Measurements from ENCODE around the gene DCDC1. TPM values are rescaled to one million over a fixed set of nuclear protein-coding genes. Genes with fewer than 3 reads are reported as not detected.
"Not testable (repeated sequence)": the region's sequence is repeated elsewhere in the genome, so short reads cannot be mapped to it uniquely, and the experiment has no call there.

The DCDC1 gene
- polyA plus RNA-seq, 6 donors from 2014 or later, result not detected

DNA sequence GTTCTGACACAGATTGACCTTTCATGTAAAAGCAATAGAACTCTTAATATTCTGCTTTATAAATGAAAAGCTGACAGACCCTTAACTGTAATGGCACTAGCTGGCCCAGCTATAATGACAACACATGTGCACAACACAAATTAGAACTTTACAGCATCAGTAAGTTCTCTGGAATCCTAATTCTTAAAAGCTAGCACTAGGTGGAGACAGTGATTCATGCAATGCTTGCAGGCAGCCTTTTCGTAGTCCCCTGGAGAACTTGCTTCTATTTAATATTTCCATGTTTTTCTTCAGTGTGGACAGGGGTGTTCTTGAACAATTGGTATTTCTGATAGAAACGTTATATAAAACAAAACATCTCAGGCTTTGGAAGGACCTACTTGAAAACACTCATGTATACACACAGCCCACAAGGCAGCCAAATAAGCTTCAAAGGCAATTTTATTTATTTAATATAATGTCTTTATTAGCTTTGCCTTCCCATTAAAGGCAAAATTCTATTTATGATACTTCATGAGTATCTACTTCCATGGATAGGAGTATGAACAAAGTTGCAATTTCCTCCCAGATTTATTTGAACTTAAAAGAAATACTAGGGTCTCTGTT, 409.0 kb downstream of the DCDC1 start:
- ATAC-seq (ENCODE audit: low read depth in 2 of 2) (no peak), DNase-seq (no peak)
- H3K36me3 Mint-ChIP-seq, result no peaks in the 10 kb centered on the region
- no peaks in the 10 kb centered on the region for H3K27me3 Mint-ChIP-seq
- H3K27ac Mint-ChIP-seq, result no peak overlapping the region
- H3K4me3 Mint-ChIP-seq, result no peak overlapping the region
- no peaks in the 10 kb centered on the region for H3K4me1 Mint-ChIP-seq
- H3K9me3 Mint-ChIP-seq, result peaks cover 0 to 4% (median 0%) of the 10 kb centered on the region in 7 donors

- no peaks in the 10 kb centered on the region for H3K36me3 Mint-ChIP-seq
- H3K4me3 Mint-ChIP-seq, result no peak overlapping the region
- no peaks in the 10 kb centered on the region for H3K27me3 Mint-ChIP-seq
- ATAC-seq (ENCODE audit: low read depth in 2 of 2), result no peak
- H3K4me1 Mint-ChIP-seq, result no peaks in the 10 kb centered on the region
- H3K27ac Mint-ChIP-seq, result no peak overlapping the region
- peaks cover 0 to 9% (median 0%) of the 10 kb centered on the region in 7 donors for H3K9me3 Mint-ChIP-seq
- no peak for DNase-seq
Measured at GRCh38 chr11:30956751-30957150, 412.8 kb downstream of the DCDC1 start.

- H3K27me3 Mint-ChIP-seq, result no peaks in the 10 kb centered on the region
- ATAC-seq (ENCODE audit: low read depth in 2 of 2) (no peak), DNase-seq (no peak)
- H3K9me3 Mint-ChIP-seq, result peaks cover 0 to 28% (median 11%) of the 10 kb centered on the region in 7 donors
- no peak overlapping the region for H3K4me3 Mint-ChIP-seq
- H3K27ac Mint-ChIP-seq, result peak overlapping the region in 1 of 6 donors; percentile 45
- no peaks in the 10 kb centered on the region for H3K4me1 Mint-ChIP-seq
- no peaks in the 10 kb centered on the region for H3K36me3 Mint-ChIP-seq
Measured at GRCh38 chr11:30949838-30950237, 419.7 kb downstream of the DCDC1 start.

DNA sequence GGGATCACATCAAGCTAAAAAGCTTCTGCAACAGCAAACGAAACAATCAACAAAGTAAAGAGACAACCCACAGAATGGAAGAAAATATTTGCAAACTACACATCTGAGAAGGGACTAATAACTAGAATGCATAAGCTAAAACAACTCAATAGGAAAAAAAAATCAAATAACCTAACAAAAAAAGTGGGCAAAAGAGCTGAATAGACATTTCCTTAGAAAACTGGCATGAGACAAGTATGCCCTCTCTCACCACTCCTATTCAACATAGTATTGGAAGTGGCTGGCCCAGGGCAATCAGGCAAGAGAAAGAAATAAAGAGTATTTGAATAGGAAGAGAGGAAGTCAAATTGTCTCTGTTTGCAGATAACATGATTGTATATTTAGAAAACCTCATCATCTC, 421.8 kb downstream of the DCDC1 start:
- peaks cover 0 to 20% (median 11%) of the 10 kb centered on the region in 7 donors for H3K9me3 Mint-ChIP-seq
- H3K27ac Mint-ChIP-seq; H3K4me3 Mint-ChIP-seq; ATAC-seq (ENCODE audit: low read depth in 2 of 2); H3K4me1 Mint-ChIP-seq; H3K27me3 Mint-ChIP-seq; H3K36me3 Mint-ChIP-seq; DNase-seq: not testable (repeated sequence)

GRCh38 chr11:30938810-30939209, 430.7 kb downstream of the DCDC1 start:
- ATAC-seq (ENCODE audit: low read depth in 2 of 2) (no peak), DNase-seq (no peak)
- H3K4me3 Mint-ChIP-seq, result no peak overlapping the region
- H3K36me3 Mint-ChIP-seq, result no peaks in the 10 kb centered on the region
- H3K27ac Mint-ChIP-seq, result no peak overlapping the region
- H3K9me3 Mint-ChIP-seq, result peaks cover 5 to 24% (median 10%) of the 10 kb centered on the region in 7 donors
- H3K27me3 Mint-ChIP-seq, result no peaks in the 10 kb centered on the region
- no peaks in the 10 kb centered on the region for H3K4me1 Mint-ChIP-seq

- Mint-ChIP-seq H3K9me3 (peaks cover 5 to 24% (median 10%) of the 10 kb centered on the region in 7 donors), H3K4me3 (no peak overlapping the region), H3K4me1 (no peaks in the 10 kb centered on the region), H3K27ac (no peak overlapping the region), H3K36me3 (no peaks in the 10 kb centered on the region), H3K27me3 (no peaks in the 10 kb centered on the region)
- ATAC-seq (ENCODE audit: low read depth in 2 of 2), result no peak
- no peak for DNase-seq
Measured at GRCh38 chr11:30938171-30938570, 431.4 kb downstream of the DCDC1 start.

- H3K27ac Mint-ChIP-seq, result no peak overlapping the region
- H3K4me3 Mint-ChIP-seq, result no peak overlapping the region
- no peaks in the 10 kb centered on the region for H3K27me3 Mint-ChIP-seq
- no peaks in the 10 kb centered on the region for H3K4me1 Mint-ChIP-seq
- no peak for DNase-seq
- no peaks in the 10 kb centered on the region for H3K36me3 Mint-ChIP-seq
- H3K9me3 Mint-ChIP-seq, result peaks cover 5 to 24% (median 9%) of the 10 kb centered on the region in 7 donors
- no peak for ATAC-seq (ENCODE audit: low read depth in 2 of 2)
Measured at GRCh38 chr11:30936491-30936890, 433.0 kb downstream of the DCDC1 start.

- Mint-ChIP-seq H3K4me1 (no peaks in the 10 kb centered on the region), H3K27ac (no peak overlapping the region), H3K36me3 (no peaks in the 10 kb centered on the region), H3K4me3 (no peak overlapping the region), H3K27me3 (no peaks in the 10 kb centered on the region), H3K9me3 (peaks cover 3 to 18% (median 8%) of the 10 kb centered on the region in 7 donors)
- DNase-seq, result no peak
- ATAC-seq (ENCODE audit: low read depth in 2 of 2), result no peak
Measured at GRCh38 chr11:30935861-30936260, 433.7 kb downstream of the DCDC1 start.

DNA sequence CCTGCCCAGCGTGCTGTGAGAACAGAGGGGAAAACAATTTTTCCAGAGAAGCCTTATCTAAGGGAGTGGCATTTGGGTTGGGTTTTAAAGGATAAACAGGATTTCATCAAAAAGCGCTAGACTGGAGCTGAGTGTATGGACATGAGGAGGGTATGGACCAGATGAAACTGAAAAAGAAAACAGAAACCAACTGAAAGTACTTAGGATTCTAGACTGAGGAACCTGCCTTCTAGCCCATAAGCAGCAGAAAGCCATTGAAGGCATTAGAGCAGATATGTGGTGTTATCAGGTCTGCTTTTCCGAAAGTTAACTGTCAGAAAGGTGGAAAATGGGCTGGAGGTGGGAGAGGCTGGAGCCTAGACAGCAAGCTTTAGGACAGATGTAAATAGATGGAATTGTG, 443.4 kb downstream of the DCDC1 start:
- ATAC-seq (ENCODE audit: low read depth in 2 of 2) (no peak), DNase-seq (no peak)
- Mint-ChIP-seq H3K9me3 (peaks cover 0 to 5% (median 0%) of the 10 kb centered on the region in 7 donors), H3K27ac (no peak overlapping the region), H3K4me1 (no peaks in the 10 kb centered on the region), H3K36me3 (no peaks in the 10 kb centered on the region), H3K27me3 (peaks cover 0 to 13% (median 10%) of the 10 kb centered on the region in 3 donors), H3K4me3 (no peak overlapping the region)

DNA sequence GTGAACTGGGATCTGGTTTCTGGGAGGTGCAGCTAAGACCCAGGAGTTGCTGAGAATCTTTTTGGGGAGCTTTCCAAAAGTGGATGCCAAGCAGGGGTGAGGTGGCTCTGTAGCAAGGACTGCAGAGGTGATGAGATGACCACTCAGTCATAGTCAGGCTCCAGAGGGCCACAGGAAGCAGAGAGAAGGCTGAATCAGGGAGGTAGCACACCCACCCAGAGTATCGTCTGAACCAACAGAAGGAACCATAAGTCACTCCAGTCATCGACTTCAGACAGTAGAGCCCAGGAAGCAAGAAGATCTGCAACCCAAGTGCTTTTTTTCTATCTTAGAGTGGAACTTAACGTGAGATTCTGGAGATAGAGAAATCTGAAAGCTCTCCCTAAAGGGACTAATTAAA, 447.7 kb downstream of the DCDC1 start:
- Mint-ChIP-seq H3K4me1 (no peaks in the 10 kb centered on the region), H3K4me3 (no peak overlapping the region), H3K27ac (peak overlapping the region in 1 of 6 donors; percentile 44), H3K36me3 (no peaks in the 10 kb centered on the region), H3K9me3 (peaks cover 0 to 5% (median 0%) of the 10 kb centered on the region in 7 donors), H3K27me3 (peaks cover 8 to 29% (median 16%) of the 10 kb centered on the region in 3 donors)
- DNase-seq, result no peak
- ATAC-seq (ENCODE audit: low read depth in 2 of 2), result no peak

GRCh38 chr11:30919389-30920152, 450.0 kb downstream of the DCDC1 start:
- Mint-ChIP-seq H3K4me1 (no peaks in the 10 kb centered on the region), H3K4me3 (no peak overlapping the region), H3K27ac (no peak overlapping the region), H3K9me3 (peaks cover 0 to 5% (median 0%) of the 10 kb centered on the region in 7 donors), H3K36me3 (no peaks in the 10 kb centered on the region), H3K27me3 (peaks cover 8 to 29% (median 16%) of the 10 kb centered on the region in 3 donors)
- DNase-seq (no peak), ATAC-seq (ENCODE audit: low read depth in 2 of 2) (no peak)

- H3K36me3 Mint-ChIP-seq, result no peaks in the 10 kb centered on the region
- peaks cover 15 to 40% (median 16%) of the 10 kb centered on the region in 3 donors for H3K27me3 Mint-ChIP-seq
- peaks cover 0 to 1% (median 0%) of the 10 kb centered on the region in 7 donors for H3K9me3 Mint-ChIP-seq
- peak overlapping the region in 1 of 6 donors; percentile 34 for H3K27ac Mint-ChIP-seq
- no peak for ATAC-seq (ENCODE audit: low read depth in 2 of 2)
- DNase-seq, result peak; percentile 4
- H3K4me1 Mint-ChIP-seq, result no peaks in the 10 kb centered on the region
- no peak overlapping the region for H3K4me3 Mint-ChIP-seq
Measured at GRCh38 chr11:30917859-30918478, 451.6 kb downstream of the DCDC1 start.

DNA sequence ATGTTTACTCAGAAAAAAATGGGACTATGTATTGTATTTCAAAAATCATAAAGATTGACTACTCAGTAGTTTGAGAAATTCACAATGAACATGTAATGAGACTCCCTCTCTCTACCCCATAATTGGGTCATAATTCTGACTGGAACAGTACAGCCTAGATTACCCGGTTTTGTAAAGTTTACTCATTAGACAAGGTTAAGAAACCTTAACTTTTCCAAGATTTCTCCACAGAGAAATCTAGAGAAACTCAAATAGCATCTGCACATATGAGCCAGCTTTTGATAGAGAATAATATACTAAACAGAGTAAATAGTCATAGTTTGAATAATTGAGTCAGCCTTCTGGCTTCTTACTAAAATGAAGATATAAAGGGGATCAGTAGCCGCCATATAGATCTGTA, 452.3 kb downstream of the DCDC1 start:
- Mint-ChIP-seq H3K9me3 (peaks cover 0 to 1% (median 0%) of the 10 kb centered on the region in 7 donors), H3K4me3 (no peak overlapping the region), H3K27me3 (peaks cover 15 to 40% (median 16%) of the 10 kb centered on the region in 3 donors), H3K4me1 (no peaks in the 10 kb centered on the region), H3K27ac (no peak overlapping the region), H3K36me3 (no peaks in the 10 kb centered on the region)
- no peak for DNase-seq
- no peak for ATAC-seq (ENCODE audit: low read depth in 2 of 2)

DNA sequence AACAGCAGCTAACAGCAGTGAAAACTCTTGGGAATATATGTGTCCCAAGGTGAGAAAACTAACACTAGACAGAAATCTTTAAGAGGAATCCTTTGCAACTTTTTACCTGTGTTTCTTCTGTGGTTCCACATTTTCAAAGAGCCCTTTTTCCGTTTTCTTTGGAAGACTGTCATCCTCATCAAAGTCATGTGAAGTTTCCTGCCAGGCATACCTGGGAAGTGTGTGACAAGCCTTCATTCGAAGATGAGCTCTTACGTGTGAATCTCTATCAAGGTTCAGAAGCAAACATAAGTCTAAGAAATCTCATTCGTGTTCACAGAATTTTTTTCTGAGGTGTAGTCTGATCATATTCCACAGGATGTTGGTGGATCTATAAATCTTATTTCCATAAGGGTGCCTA, 452.8 kb downstream of the DCDC1 start:
- H3K27me3 Mint-ChIP-seq, result peaks cover 11 to 37% (median 20%) of the 10 kb centered on the region in 3 donors
- H3K36me3 Mint-ChIP-seq, result no peaks in the 10 kb centered on the region
- ATAC-seq (ENCODE audit: low read depth in 2 of 2), result no peak

More for the DNA sequence above, 452.8 kb downstream of the DCDC1 start:
- peaks cover 0 to 1% (median 0%) of the 10 kb centered on the region in 7 donors for H3K9me3 Mint-ChIP-seq
- H3K4me3 Mint-ChIP-seq, result no peak overlapping the region
- no peak for DNase-seq
- H3K4me1 Mint-ChIP-seq, result no peaks in the 10 kb centered on the region
- no peak overlapping the region for H3K27ac Mint-ChIP-seq
